Esophagus squamous epithelium (tissue), 5 donors: ENCODE measurements around the gene ITGA6. TPM values are rescaled to one million over a fixed set of nuclear protein-coding genes. Genes with fewer than 3 reads are reported as not detected.

Experiments
- DNase-seq: peaks from one replicate; lab custom pipeline; 2025; lab: John Stamatoyannopoulos, UW
- H3K27ac ChIP-seq, 4 donors: fragments of 200-600 bp; sonication (generic); one replicate each; pipeline ENCODE4 v1.5.1; 2016 to 2019; ENCODE audit warnings: mild to moderate bottlenecking in 1 of 4
- H3K27me3 ChIP-seq, 4 donors: fragments of 200-600 bp; sonication (generic); 1 replicate in 3 of 4; 2 replicates in 1 of 4; pipeline versions ENCODE4 v1.5.1 to v1.6.0; 2017 to 2021; ENCODE audit warnings: antibody characterized with exemption in 1 of 4
- H3K36me3 ChIP-seq, 3 donors: fragments of 200-600 bp; sonication (generic); one replicate each; pipeline ENCODE4 v1.5.1; 2016 to 2019
- H3K4me1 ChIP-seq, 3 donors: fragments of 200-600 bp; sonication (generic); one replicate each; pipeline ENCODE4 v1.5.1; 2017 to 2019
- H3K4me3 ChIP-seq, 4 donors: fragments of 200-600 bp; sonication (generic); 1 replicate in 3 of 4; 2 replicates in 1 of 4; pipeline ENCODE4 v1.5.1; 2016 to 2019; ENCODE audit warnings: mild to moderate bottlenecking in 2 of 4, moderate library complexity in 1 of 4
- H3K9me3 ChIP-seq, 3 donors: fragments of 200-600 bp; sonication (generic); one replicate each; pipeline ENCODE4 v1.5.1; 2016 to 2019
- CTCF ChIP-seq, 6 experiments: fragments of 450-650 bp in 4 of 6; fragments of 200-600 bp in 2 of 6; sonication (generic) in 2 of 6; IDR thresholded peaks; one replicate each; pipeline ENCODE4 v1.5.1; 2016 to 2019; ENCODE audit warnings: antibody characterized with exemption in 6 of 6, mild to moderate bottlenecking in 4 of 6, moderate library complexity in 4 of 6
- POLR2A ChIP-seq, 4 donors: fragments of 450-650 bp; IDR thresholded peaks; one replicate each; pipeline ENCODE4 v1.6.1; 2017; ENCODE audit warnings: antibody characterized with exemption in 4 of 4, mild to moderate bottlenecking in 4 of 4, moderate library complexity in 3 of 4
- WGBS, 2 donors: methylation state at CpG; one replicate each; pipeline ENCODE4 v1.1.5; 2018; 5-methylcytosine and 5-hydroxymethylcytosine counted together
- intact Hi-C: fragments of 100-400 bp; cut with DNase I; formaldehyde crosslinking; loops from one replicate; pipeline ENCODE4 v1.15.0; 2022
- total RNA-seq, 4 donors: library from RNA; depleted of rRNA; stranded (reverse); fragments of >200 nt; gene quantifications; one replicate each; pipeline ENCODE4 v1.1.0, GENCODE V29; 2016
- donor health status: DM: yes; HTN: yes; CAD: no.

Gene ITGA6
- total RNA-seq, 4 donors from 2014 or later: 60.0 to 164 (median 105) TPM

GRCh38 chr2:172480301-172481218 is 53.2 kb downstream of the ITGA6 start:
- H3K27ac ChIP-seq: peak overlapping the region in 3 of 4 donors; percentile 15 to 57 (median 54)
- H3K9me3 ChIP-seq: no peaks in the 10 kb centered on the region
- H3K27me3 ChIP-seq: no peaks in the 10 kb centered on the region
- intact Hi-C loops: no loop called here
- H3K4me1 ChIP-seq: peaks cover 0 to 18% (median 2%) of the 10 kb centered on the region in 3 donors
- TF ChIP-seq POLR2A (IDR thresholded peaks at IDR 0.05) (no peak), CTCF (IDR thresholded peaks at IDR 0.05) (no peak)
- DNase-seq: no peak
- peaks cover 0 to 95% (median 0%) of the 10 kb centered on the region in 3 donors for H3K36me3 ChIP-seq
- 58 to 64% methylated on average over 10 to 12 of the region's 12 CpGs for WGBS, 2 donors
- H3K4me3 ChIP-seq: no peak overlapping the region

GRCh38 chr2:172481507-172482262 is 54.3 kb downstream of the ITGA6 start:
- no peak for TF ChIP-seq POLR2A (IDR thresholded peaks at IDR 0.05)
- no peak for TF ChIP-seq CTCF (IDR thresholded peaks at IDR 0.05)
- H3K27ac ChIP-seq: peak overlapping the region in 1 of 4 donors; percentile 9
- intact Hi-C loops: no loop called here
- H3K27me3 ChIP-seq: no peaks in the 10 kb centered on the region
- H3K36me3 ChIP-seq: peaks cover 0 to 95% (median 0%) of the 10 kb centered on the region in 3 donors
- peaks cover 0 to 18% (median 2%) of the 10 kb centered on the region in 3 donors for H3K4me1 ChIP-seq
- 81 to 92% methylated on average over 6 to 7 of the region's 7 CpGs for WGBS, 2 donors
- H3K9me3 ChIP-seq: no peaks in the 10 kb centered on the region
- no peak for DNase-seq
- H3K4me3 ChIP-seq: no peak overlapping the region

GRCh38 chr2:172484253-172484652 is 56.9 kb downstream of the ITGA6 start:
- Histone ChIP-seq H3K4me3 (no peak overlapping the region), H3K4me1 (peaks cover 0 to 18% (median 2%) of the 10 kb centered on the region in 3 donors), H3K9me3 (no peaks in the 10 kb centered on the region), H3K36me3 (peaks cover 0 to 95% (median 6%) of the 10 kb centered on the region in 3 donors), H3K27ac (no peak overlapping the region), H3K27me3 (no peaks in the 10 kb centered on the region)
- peak in 1 of 6 experiments; percentile 42 for TF ChIP-seq CTCF (IDR thresholded peaks at IDR 0.05)
- TF ChIP-seq POLR2A (IDR thresholded peaks at IDR 0.05): no peak
- intact Hi-C loops: no loop called here
- no peak for DNase-seq
- WGBS, 2 donors: 46 to 48% methylated on average over 4 of the region's 4 CpGs

- Histone ChIP-seq H3K27me3 (no peaks in the 10 kb centered on the region), H3K9me3 (no peaks in the 10 kb centered on the region), H3K27ac (no peak overlapping the region), H3K4me3 (no peak overlapping the region), H3K4me1 (peaks cover 0 to 18% (median 2%) of the 10 kb centered on the region in 3 donors), H3K36me3 (peaks cover 0 to 95% (median 6%) of the 10 kb centered on the region in 3 donors)
- intact Hi-C loops: no loop called here
- no peak for TF ChIP-seq CTCF (IDR thresholded peaks at IDR 0.05)
- TF ChIP-seq POLR2A (IDR thresholded peaks at IDR 0.05): no peak
- no peak for DNase-seq
- 79 to 88% methylated on average over 2 of the region's 2 CpGs for WGBS, 2 donors
Measured at GRCh38 chr2:172484706-172485105, 57.3 kb downstream of the ITGA6 start.
